ENCODE measurements around the gene DIP2B.

- TF ChIP-seq, protein P1, sequence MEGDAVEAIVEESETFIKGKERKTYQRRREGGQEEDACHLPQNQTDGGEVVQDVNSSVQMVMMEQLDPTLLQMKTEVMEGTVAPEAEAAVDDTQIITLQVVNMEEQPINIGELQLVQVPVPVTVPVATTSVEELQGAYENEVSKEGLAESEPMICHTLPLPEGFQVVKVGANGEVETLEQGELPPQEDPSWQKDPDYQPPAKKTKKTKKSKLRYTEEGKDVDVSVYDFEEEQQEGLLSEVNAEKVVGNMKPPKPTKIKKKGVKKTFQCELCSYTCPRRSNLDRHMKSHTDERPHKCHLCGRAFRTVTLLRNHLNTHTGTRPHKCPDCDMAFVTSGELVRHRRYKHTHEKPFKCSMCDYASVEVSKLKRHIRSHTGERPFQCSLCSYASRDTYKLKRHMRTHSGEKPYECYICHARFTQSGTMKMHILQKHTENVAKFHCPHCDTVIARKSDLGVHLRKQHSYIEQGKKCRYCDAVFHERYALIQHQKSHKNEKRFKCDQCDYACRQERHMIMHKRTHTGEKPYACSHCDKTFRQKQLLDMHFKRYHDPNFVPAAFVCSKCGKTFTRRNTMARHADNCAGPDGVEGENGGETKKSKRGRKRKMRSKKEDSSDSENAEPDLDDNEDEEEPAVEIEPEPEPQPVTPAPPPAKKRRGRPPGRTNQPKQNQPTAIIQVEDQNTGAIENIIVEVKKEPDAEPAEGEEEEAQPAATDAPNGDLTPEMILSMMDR (IDR thresholded peaks at IDR 0.05; ENCODE audit: low read depth, low read length), result no peak
- no peak for TF ChIP-seq POLR2A (IDR thresholded peaks at IDR 0.05; ENCODE audit: extremely low read depth, insufficient read length)
Measured at GRCh38 chr12:50515587-50515986, 10.8 kb downstream of the DIP2B start.

Measured in NB4 (cell line).